Measurements from ENCODE around the gene C1R. TPM values are rescaled to one million over a fixed set of nuclear protein-coding genes. Genes with fewer than 3 reads are reported as not detected.

The C1R gene
- total RNA-seq, 4 donors from 2014 or later = 65.0 to 259 (median 84.7) TPM

DNA sequence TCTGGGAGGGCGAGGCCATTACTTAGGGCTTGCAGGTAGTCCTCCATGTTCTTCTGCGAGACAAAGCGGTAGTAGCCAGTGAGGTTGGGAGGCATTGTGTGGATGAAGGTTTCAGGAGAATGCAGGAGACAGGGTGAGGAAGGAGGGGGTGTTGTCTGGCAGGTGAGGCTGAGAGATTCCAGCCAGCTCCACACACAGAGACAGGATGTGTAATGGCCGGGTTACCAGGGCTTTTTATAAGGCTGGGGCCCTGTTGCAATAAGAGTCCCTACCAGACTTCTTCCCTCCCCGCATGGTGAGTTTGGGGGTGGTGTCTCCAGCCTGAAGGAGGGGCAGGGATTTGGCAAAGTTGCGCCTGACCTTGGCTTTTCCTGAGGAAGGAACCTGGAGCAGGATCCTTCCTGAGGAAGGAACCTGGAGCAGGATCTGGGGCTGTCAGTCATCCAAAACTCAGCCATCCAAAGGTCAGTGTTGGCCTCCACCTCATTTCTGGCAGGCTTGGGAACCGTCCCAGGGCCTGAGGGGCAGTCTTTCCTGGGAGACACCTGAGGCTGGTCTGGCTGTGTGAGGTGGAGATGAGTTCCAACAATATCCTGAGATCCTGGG, 36.5 kb upstream of the C1R start, which contains the start of gene RBP5:
RBP5 (minus strand) TSS at position 209 of the 606 bp plus-strand sequence; CDS start at position 95, 114 bp downstream.
- TF ChIP-seq, protein P1, sequence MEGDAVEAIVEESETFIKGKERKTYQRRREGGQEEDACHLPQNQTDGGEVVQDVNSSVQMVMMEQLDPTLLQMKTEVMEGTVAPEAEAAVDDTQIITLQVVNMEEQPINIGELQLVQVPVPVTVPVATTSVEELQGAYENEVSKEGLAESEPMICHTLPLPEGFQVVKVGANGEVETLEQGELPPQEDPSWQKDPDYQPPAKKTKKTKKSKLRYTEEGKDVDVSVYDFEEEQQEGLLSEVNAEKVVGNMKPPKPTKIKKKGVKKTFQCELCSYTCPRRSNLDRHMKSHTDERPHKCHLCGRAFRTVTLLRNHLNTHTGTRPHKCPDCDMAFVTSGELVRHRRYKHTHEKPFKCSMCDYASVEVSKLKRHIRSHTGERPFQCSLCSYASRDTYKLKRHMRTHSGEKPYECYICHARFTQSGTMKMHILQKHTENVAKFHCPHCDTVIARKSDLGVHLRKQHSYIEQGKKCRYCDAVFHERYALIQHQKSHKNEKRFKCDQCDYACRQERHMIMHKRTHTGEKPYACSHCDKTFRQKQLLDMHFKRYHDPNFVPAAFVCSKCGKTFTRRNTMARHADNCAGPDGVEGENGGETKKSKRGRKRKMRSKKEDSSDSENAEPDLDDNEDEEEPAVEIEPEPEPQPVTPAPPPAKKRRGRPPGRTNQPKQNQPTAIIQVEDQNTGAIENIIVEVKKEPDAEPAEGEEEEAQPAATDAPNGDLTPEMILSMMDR (IDR thresholded peaks at IDR 0.05) = no peak
- intact Hi-C loops (cut with DNase I; ENCODE audit: low total_unique reads) = no loop called here
- no peak for DNase-seq (ENCODE audit: low spot score in 2 of 2)
- peak within 1 kb of the TSS; percentile 35 for H3K4me3 ChIP-seq (ENCODE audit: low read depth, poor library complexity, severe bottlenecking)
- 53 to 62% methylated on average over 7 of the region's 7 CpGs for WGBS, 2 donors

DNA sequence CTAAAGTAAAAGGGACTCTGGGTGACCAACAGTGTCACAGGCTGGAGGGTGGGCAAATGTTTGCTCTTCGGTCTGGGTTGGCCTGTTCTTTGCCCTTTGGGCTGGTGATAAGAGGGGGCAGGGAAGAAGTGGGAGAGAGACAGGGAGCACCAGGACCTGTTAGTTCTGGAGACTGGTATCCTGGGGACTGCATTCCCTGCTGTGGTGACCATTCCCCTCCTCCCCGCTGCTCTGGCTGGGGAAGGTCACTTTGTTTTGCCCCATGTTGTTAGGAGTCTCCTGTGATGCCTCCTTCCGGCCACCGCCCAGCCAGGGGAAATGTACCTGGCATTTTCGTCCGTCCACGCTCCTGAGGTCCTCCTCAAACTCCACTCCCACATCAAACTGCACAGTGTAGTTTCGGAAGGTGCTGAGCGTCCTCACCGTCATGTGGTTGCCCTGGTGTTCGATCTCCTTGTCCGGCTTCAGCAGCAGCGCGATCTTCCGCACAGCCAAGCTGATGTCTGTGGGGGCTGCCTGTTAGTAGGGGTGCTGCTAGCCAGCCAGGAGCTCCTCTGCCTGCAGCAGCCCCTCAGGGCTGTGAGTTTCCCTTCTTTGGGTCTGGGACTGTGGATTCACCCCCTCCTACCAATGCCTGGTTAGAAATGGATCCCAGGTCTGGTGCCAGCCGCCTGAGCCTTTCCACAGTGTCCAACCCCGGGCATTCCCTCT, 35.8 kb upstream of the C1R start:
- 84 to 90% methylated on average over 17 of the region's 17 CpGs for WGBS, 2 donors
- no peak for TF ChIP-seq POLR2A (IDR thresholded peaks at IDR 0.05)
- TF ChIP-seq, protein P1 (IDR thresholded peaks at IDR 0.05) = no peak
- no peak for DNase-seq (ENCODE audit: low spot score in 2 of 2)
- no peak overlapping the region for H3K4me3 ChIP-seq (ENCODE audit: low read depth, poor library complexity, severe bottlenecking)
- intact Hi-C loops (cut with DNase I; ENCODE audit: low total_unique reads) = no loop called here

DNA sequence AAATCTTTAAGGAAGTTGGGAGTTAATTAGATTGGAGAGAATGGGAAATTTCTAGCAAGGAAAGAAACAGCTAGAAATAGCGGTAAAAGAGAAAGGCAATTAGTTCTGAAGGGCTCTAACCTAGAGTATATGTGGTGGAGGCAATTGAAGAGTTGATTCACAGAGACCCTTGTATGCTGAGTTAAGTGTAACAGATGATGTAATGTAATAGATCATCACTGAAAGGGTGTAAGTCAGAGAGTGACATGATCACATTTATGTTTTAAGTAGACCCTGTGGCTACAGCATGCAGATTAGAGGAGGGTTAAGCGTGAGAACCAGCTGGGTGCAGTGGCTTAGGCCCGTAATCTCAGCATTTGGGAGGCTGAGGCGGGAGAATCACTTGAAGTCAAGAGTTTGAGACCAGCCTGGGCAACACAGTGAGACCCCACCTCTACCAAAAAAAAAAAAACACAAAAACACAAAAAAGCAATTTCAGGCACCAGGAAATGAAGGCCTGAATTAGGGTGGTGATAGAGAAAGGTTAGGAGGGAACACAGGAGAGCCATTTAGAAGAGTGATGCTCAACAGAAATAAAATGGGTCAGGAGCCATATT, 33.5 kb upstream of the C1R start:
- 87 to 95% methylated on average over 4 of the region's 4 CpGs for WGBS, 2 donors
- H3K4me3 ChIP-seq (ENCODE audit: low read depth, poor library complexity, severe bottlenecking) = no peak overlapping the region
- TF ChIP-seq, protein P1 (IDR thresholded peaks at IDR 0.05) = no peak
- TF ChIP-seq POLR2A (IDR thresholded peaks at IDR 0.05) = no peak
- intact Hi-C loops (cut with DNase I; ENCODE audit: low total_unique reads) = no loop called here
- DNase-seq (ENCODE audit: low spot score in 2 of 2) = no peak

DNA sequence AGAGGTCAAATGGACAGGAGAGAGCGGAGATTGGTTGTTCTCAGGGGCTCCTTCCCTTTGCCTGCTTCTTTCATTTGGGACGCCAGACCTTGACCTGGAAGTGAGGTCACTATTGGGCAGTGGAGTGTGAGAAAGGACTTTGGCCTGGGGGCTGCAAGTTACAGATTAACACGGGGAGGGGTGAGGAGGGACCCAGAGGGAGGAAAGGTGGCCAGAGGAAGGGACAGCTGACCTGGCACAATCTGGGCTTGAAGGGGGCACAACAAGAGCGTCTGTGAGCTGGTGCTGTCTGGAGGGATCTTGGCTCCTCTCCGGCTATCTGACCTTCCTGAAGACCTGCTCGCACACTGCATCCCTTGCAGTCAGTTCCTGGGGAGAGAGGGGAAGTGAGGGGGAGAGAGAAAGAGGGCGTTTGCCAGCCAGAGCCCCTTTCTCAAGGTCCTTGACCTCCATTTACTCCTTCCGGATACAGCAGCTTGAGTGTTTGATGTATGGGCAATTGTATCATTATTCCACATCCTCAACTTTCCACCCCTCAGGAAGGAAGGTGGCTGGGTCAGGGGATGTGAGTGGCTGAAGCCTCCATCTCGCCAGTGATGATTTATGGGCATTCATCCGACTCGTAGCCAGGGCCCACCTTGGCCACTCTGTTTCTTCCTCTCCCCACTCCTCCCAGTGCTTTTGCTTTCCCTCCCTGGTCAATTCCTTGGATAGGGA, 31.7 kb upstream of the C1R start:
- H3K4me3 ChIP-seq (ENCODE audit: low read depth, poor library complexity, severe bottlenecking) = no peak overlapping the region
- WGBS, 2 donors = 63 to 69% methylated on average over 11 of the region's 11 CpGs
- intact Hi-C loops (cut with DNase I; ENCODE audit: low total_unique reads) = no loop called here
- no peak for DNase-seq (ENCODE audit: low spot score in 2 of 2)
- TF ChIP-seq, protein P1 (IDR thresholded peaks at IDR 0.05) = no peak

DNA sequence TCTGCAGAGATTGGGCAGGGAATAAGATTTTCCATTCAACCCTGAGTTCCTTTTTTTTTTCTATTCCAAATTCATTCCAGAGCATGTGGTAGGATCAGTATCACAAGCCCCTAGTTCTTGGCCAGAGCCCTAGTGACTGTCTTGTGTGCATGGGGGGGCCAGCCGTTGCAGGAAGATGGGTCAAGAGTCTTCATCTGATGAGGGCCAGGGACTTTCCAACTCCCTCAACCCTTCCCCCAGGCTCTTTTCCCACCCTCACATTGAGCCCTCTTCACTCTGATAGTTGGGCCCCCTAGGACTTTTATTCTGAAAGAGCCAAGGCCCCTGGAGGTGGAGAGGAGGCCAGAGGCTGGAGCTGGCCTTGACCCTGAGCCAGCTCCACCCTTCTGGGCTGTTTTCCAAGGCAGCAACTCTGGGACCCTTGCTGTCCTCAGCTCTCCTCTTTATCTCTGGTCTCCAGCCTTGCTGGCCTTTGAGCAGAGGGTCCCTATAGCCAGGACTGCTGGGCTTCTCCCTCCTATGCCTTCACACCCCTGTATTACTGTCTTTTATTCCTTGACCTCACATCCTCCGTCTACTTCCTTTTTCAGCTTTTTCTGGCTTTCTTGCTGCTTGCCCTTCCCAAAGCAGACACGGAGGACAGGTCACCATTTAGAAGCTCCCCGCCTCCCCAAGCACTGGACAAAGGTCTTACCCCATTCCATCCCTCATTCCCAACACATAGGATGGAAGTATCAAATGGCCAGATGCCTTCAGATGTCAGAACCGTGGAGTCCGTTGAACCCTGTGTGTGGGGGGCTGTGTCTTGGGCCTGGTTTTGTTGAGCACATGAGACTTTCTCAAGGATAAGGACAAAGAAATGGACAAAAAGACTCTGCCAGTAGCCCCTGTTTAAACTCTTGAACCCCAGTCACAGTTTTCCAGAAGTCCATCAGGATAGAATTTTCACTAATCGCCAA, 30.8 kb upstream of the C1R start:
- TF ChIP-seq, protein P1 (IDR thresholded peaks at IDR 0.05) = no peak
- no peak for TF ChIP-seq POLR2A (IDR thresholded peaks at IDR 0.05)
- 70 to 76% methylated on average over 7 of the region's 7 CpGs for WGBS, 2 donors
- H3K4me3 ChIP-seq (ENCODE audit: low read depth, poor library complexity, severe bottlenecking) = no peak overlapping the region
- intact Hi-C loops (cut with DNase I; ENCODE audit: low total_unique reads) = no loop called here
- no peak for DNase-seq (ENCODE audit: low spot score in 2 of 2)

All from lower leg skin (tissue), 4 donors.